K562 (cell line): ENCODE measurements around the gene MTG1. TPM values are rescaled to one million over a fixed set of nuclear protein-coding genes. Genes with fewer than 3 reads are reported as not detected.

Source experiments
- ARID2 ChIP-seq: fragments of 450-650 bp; IDR thresholded peaks from 2 replicates; pipeline ENCODE4 v1.6.1; 2017; ENCODE audit warnings: antibody characterized with exemption, mild to moderate bottlenecking
- CBFA2T3 ChIP-seq: fragments of 450-650 bp; IDR thresholded peaks from 2 replicates; pipeline ENCODE4 v1.6.1; 2017
- CREM ChIP-seq: IDR thresholded peaks from 2 replicates; pipeline ENCODE4 v1.6.1; 2014; ENCODE audit warnings: antibody characterized with exemption, low read depth
- HINFP ChIP-seq: fragments of 450-650 bp; conservative IDR thresholded peaks from 2 replicates; pipeline ENCODE4 v1.6.1; 2016; ENCODE audit warnings: missing genetic modification characterization, low read depth, mild to moderate bottlenecking, control low read depth, missing compliant biosample characterization
- RERE ChIP-seq: sonication (generic); formaldehyde crosslinking; IDR thresholded peaks from 2 replicates; pipeline ENCODE4 v1.8.0; 2023; ENCODE audit warnings: missing genetic modification reagents, mild to moderate bottlenecking, borderline replicate concordance
- SMAD3 ChIP-seq: fragments of 450-650 bp; formaldehyde crosslinking; conservative IDR thresholded peaks from 2 replicates; pipeline ENCODE4 v1.4.0; 2020; ENCODE audit warnings: mild to moderate bottlenecking
- SRF ChIP-seq, 2 experiments: fragments of 250-450, 450-650 bp in 1 of 2; sonication (Bioruptor Pico) in 1 of 2; sonication (generic) in 1 of 2; formaldehyde crosslinking; IDR thresholded peaks; 2 replicates each; pipeline versions ENCODE4 v1.5.0 to v1.5.1; 2020 to 2022; ENCODE audit warnings: mild to moderate bottlenecking in 1 of 2, missing genetic modification reagents in 1 of 2
- TFE3 ChIP-seq: fragments of 450-650 bp; formaldehyde crosslinking; IDR thresholded peaks from 2 replicates; pipeline ENCODE4 v1.4.0; 2020; ENCODE audit warnings: mild to moderate bottlenecking, mixed read lengths
- ZBTB12 ChIP-seq: fragments of 250-450 bp; sonication (Bioruptor Pico); IDR thresholded peaks from 2 replicates; pipeline ENCODE4 v1.4.0; 2020
- ZBTB7A ChIP-seq: IDR thresholded peaks from 2 replicates; pipeline ENCODE4 v1.6.1; 2011; ENCODE audit warnings: low read depth, mild to moderate bottlenecking, low read length, moderate library complexity, borderline replicate concordance; ENCODE audit not compliant: control insufficient read depth
- ZNF384 ChIP-seq: IDR thresholded peaks from 2 replicates; pipeline ENCODE4 v1.6.1; 2012; ENCODE audit warnings: low read depth, low read length, improper control_type of control experiment
- ZNF57 ChIP-seq: fragments of 450-650 bp; formaldehyde crosslinking; IDR thresholded peaks from 2 replicates; pipeline ENCODE4 v1.4.0; 2020; ENCODE audit warnings: mild to moderate bottlenecking, moderate library complexity
- polyA plus RNA-seq, 8 experiments: library from polyadenylated mRNA; depleted of rRNA in 4 of 8; stranded (reverse) in 5 of 8; unstranded in 3 of 8; fragments of >200 nt; fragmentation: Nextera tagmentation in 2 of 8; fragmentation: Illumina TruSeq in 1 of 8; extraction: Ambion mirVana in 2 of 8; extraction: Trizol in 1 of 8; gene quantifications; 2 replicates each; pipeline versions ENCODE4 v1.2.1 to v1.2.3, GENCODE V29; 2011 to 2014; ENCODE audit warnings: inconsistent platforms in 1 of 8, missing spikeins in 1 of 8
- total RNA-seq, 7 experiments: library from RNA; depleted of rRNA in 6 of 7; stranded (reverse); fragments of >200 nt in 6 of 7; fragmentation: Illumina TruSeq in 2 of 7; extraction: Trizol in 2 of 7; gene quantifications; 2 replicates each; pipeline versions ENCODE4 v1.2.1 to v1.2.3, GENCODE V29; 2011 to 2021; ENCODE audit warnings: low replicate concordance in 1 of 7
- TF ChIP-seq, protein P1 (sequence below): fragments of 450-650 bp; IDR thresholded peaks from 2 replicates; pipeline ENCODE4 v1.6.1; 2018; ENCODE audit warnings: mild to moderate bottlenecking, low read depth; ENCODE audit not compliant: partially characterized antibody

Gene MTG1
- total and polyA plus RNA-seq, 9 of the 15 experiments (the other 6 are each of a cell fraction or from before 2014, with no cell fraction given) = 2.8 to 28.2 (median 15.4) TPM

DNA sequence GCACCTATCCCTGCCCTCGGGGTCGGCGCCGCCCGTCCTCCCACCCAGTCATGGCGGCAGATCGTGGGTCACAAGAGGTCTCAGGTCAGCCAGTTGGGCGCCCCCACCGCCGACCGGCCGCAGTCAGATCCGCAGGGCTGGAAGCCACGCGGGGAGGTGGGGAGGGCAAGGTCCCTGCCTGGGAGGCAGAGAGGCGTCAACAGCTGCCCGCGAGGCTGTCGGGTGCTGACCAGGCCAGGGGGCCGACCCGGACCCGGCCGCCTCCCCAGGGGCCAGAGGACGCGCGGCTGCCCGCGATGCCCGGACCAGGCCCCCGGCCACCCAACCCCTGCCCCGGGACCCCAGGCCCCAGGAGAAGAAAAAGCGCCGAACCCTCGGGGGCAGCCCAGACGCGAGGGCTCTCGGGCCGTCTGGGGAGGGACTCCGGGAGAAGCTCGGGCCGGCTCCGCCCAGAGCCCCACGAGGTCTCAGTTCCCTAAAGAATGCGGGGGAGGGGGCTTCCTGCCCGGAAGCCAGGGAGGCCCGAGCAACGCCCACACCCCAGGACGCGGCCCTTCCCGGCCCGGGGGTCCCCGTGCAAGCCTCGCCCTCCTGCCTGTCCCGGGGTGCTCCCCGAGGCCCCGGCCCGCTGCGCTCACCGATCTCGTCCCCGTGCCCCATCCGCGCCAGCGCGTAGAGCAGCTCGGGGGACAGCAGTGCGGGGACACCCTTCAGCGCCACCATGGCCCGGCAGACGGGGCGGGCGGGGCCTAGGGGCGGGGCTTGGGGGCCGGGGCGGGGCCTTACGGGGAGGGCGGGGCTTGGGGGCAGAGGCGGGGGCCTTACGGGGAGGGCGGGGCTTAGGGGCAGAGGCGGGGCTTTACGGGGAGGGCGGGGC is 36.4 kb upstream of the MTG1 start, which contains the start of gene FUOM (continued):
- TF ChIP-seq CREM (no peak), ZBTB12 (CRISPR knock-in tag) (no peak), ZBTB7A (peak; percentile 62; the same call in 1 of the 2 replicates), SMAD3 (CRISPR knock-in tag) (no peak), RERE (CRISPR knock-in tag) (no peak), ARID2 (no peak), ZNF57 (CRISPR knock-in tag) (no peak), ZNF384 (no peak), SRF (CRISPR knock-in tag; IDR thresholded peaks at IDR 0.05) (no peak), CBFA2T3 (no peak), TFE3 (CRISPR knock-in tag) (no peak), HINFP (tag) (no peak)
- TF ChIP-seq, protein P1, sequence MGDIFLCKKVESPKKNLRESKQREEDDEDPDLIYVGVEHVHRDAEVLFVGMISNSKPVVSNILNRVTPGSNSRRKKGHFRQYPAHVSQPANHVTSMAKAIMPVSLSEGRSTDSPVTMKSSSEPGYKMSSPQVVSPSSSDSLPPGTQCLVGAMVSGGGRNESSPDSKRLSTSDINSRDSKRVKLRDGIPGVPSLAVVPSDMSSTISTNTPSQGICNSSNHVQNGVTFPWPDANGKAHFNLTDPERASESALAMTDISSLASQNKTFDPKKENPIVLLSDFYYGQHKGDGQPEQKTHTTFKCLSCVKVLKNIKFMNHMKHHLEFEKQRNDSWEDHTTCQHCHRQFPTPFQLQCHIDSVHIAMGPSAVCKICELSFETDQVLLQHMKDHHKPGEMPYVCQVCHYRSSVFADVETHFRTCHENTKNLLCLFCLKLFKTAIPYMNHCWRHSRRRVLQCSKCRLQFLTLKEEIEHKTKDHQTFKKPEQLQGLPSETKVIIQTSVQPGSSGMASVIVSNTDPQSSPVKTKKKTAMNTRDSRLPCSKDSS = no peak
